IPS DF 4.7 (cell line): Measurements from ENCODE around the gene CROT.

Source experiments
- DNase-seq: peaks from one replicate; pipeline ENCODE4 v3.0.0-alpha.2; 2013; ENCODE audit warnings: low spot score; ENCODE audit errors: extremely low read depth

Gene CROT

GRCh38 chr7:87341441-87341840 is 4.0 kb upstream of the CROT start:
- no peak for DNase-seq

- DNase-seq, result no peak
These were observed 3.2 kb upstream of the CROT start for GRCh38 chr7:87342231-87342630.

- DNase-seq, result no peak
These were observed 1.0 kb upstream of the CROT start for GRCh38 chr7:87344446-87344845.

- no peak for DNase-seq
These were observed 503 bp downstream of the CROT start for GRCh38 chr7:87345962-87346371.

GRCh38 chr7:87347207-87347606 is 1.7 kb downstream of the CROT start:
- no peak for DNase-seq

- no peak for DNase-seq
These were observed 2.2 kb downstream of the CROT start for GRCh38 chr7:87347664-87348063.

GRCh38 chr7:87354749-87355148 is 9.3 kb downstream of the CROT start:
- no peak for DNase-seq

GRCh38 chr7:87356448-87356847 is 11.0 kb downstream of the CROT start:
- no peak for DNase-seq

- no peak for DNase-seq
These were observed 13.9 kb downstream of the CROT start for GRCh38 chr7:87359366-87359765.

- no peak for DNase-seq
These were observed 15.9 kb downstream of the CROT start for GRCh38 chr7:87361320-87361719.

GRCh38 chr7:87363342-87363741 is 17.9 kb downstream of the CROT start:
- no peak for DNase-seq

GRCh38 chr7:87364246-87364645 is 18.8 kb downstream of the CROT start:
- no peak for DNase-seq

- DNase-seq, result no peak
These were observed 23.8 kb downstream of the CROT start for GRCh38 chr7:87369216-87369615.

GRCh38 chr7:87370660-87371180 is 25.3 kb downstream of the CROT start:
- no peak for DNase-seq

- no peak for DNase-seq
These were observed 30.4 kb downstream of the CROT start for GRCh38 chr7:87375662-87376435.

GRCh38 chr7:87380905-87381304 is 35.4 kb downstream of the CROT start:
- no peak for DNase-seq

GRCh38 chr7:87391020-87391701 is 45.7 kb downstream of the CROT start:
- DNase-seq, result no peak

- DNase-seq, result no peak
These were observed 50.1 kb downstream of the CROT start for GRCh38 chr7:87395442-87396020.

- no peak for DNase-seq
These were observed 53.0 kb downstream of the CROT start for GRCh38 chr7:87398446-87398845.

- no peak for DNase-seq
These were observed 59.2 kb downstream of the CROT start for GRCh38 chr7:87404674-87405073.

GRCh38 chr7:87411186-87411585 is 65.7 kb downstream of the CROT start:
- no peak for DNase-seq

- DNase-seq, result no peak
These were observed 67.6 kb downstream of the CROT start for GRCh38 chr7:87413029-87413428.
